Testis (tissue), 2 donors: ENCODE measurements around the gene SLC35F5.

Experiments used
- CTCF ChIP-seq, 3 experiments: fragments of 450-650 bp in 2 of 3; fragments of 200-600 bp in 1 of 3; sonication (generic) in 1 of 3; IDR thresholded peaks; one replicate each; pipeline ENCODE4 v1.5.1; 2016 to 2019; ENCODE audit warnings: antibody characterized with exemption in 3 of 3, mild to moderate bottlenecking in 2 of 3, moderate library complexity in 1 of 3
- POLR2A ChIP-seq: fragments of 450-650 bp; IDR thresholded peaks from one replicate; pipeline ENCODE4 v1.6.1; 2017; ENCODE audit warnings: antibody characterized with exemption, mild to moderate bottlenecking, moderate library complexity

DNA sequence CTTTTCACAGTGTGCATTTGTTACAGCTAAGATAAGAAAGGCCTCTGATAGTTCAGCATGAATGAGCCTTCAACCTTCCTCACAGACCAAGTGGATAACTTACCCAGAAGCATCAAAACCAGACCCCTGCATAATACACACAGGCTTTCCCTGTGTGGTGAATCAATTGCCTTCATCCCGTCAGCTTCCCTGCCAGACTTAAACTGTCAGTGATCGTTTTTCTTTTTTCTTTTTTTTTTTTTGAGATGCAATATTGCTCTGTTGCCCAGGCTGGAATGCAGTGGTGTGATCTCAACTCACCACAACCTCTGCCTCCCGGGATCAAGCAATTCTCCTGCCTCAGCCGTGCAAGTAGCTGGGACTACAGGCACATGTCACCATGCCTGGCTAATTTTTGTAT is 20.5 kb upstream of the SLC35F5 start:
- TF ChIP-seq CTCF (IDR thresholded peaks at IDR 0.05) = no peak
- no peak for TF ChIP-seq POLR2A
